GM19043 (cell line): ENCODE results near the gene PAIP1.
"Not testable (repeated sequence)": the region's sequence is repeated elsewhere in the genome, so short reads cannot be mapped to it uniquely, and the experiment has no call there.

Experiments used
- ATAC-seq: cut with Tn5 transposase; IDR thresholded peaks from one replicate; pipeline ENCODE4 v1.9.1; 2021; ENCODE audit warnings: low read depth; ENCODE audit not compliant: unreplicated experiment

PAIP1 gene

GRCh38 chr5:43571237-43571636 is 14.4 kb upstream of the PAIP1 start:
- no peak for ATAC-seq

GRCh38 chr5:43570450-43571158 is 13.7 kb upstream of the PAIP1 start:
- no peak for ATAC-seq

GRCh38 chr5:43569236-43569746 is 12.4 kb upstream of the PAIP1 start:
- ATAC-seq = no peak

- ATAC-seq = no peak
Measured at GRCh38 chr5:43567967-43568366, 11.1 kb upstream of the PAIP1 start.

- ATAC-seq = no peak
Measured at GRCh38 chr5:43565043-43565442, 8.2 kb upstream of the PAIP1 start.

- no peak for ATAC-seq
Measured at GRCh38 chr5:43564289-43564850, 7.5 kb upstream of the PAIP1 start.

GRCh38 chr5:43563321-43563720 is 6.4 kb upstream of the PAIP1 start:
- ATAC-seq = no peak

GRCh38 chr5:43561356-43561755 is 4.5 kb upstream of the PAIP1 start:
- ATAC-seq = no peak

- ATAC-seq = no peak
Measured at GRCh38 chr5:43560128-43560527, 3.3 kb upstream of the PAIP1 start.

- peak; percentile 87 for ATAC-seq
Measured at GRCh38 chr5:43556607-43556856, 345 bp downstream of the PAIP1 start.

GRCh38 chr5:43555895-43556606 is 826 bp downstream of the PAIP1 start:
- peak; percentile 19 for ATAC-seq

GRCh38 chr5:43554497-43554896 is 2.4 kb downstream of the PAIP1 start:
- no peak for ATAC-seq

GRCh38 chr5:43553381-43553780 is 3.5 kb downstream of the PAIP1 start:
- ATAC-seq = no peak

- no peak for ATAC-seq
Measured at GRCh38 chr5:43551731-43552130, 5.1 kb downstream of the PAIP1 start.

- ATAC-seq = not testable (repeated sequence)
Measured at GRCh38 chr5:43549272-43549671, 7.6 kb downstream of the PAIP1 start.

GRCh38 chr5:43548358-43548757 is 8.5 kb downstream of the PAIP1 start:
- ATAC-seq = no peak

- ATAC-seq = no peak
Measured at GRCh38 chr5:43547532-43547931, 9.3 kb downstream of the PAIP1 start.

GRCh38 chr5:43543434-43543833 is 13.4 kb downstream of the PAIP1 start:
- no peak for ATAC-seq

GRCh38 chr5:43540746-43541145 is 16.1 kb downstream of the PAIP1 start:
- ATAC-seq = no peak

- no peak for ATAC-seq
Measured at GRCh38 chr5:43536972-43537371, 19.9 kb downstream of the PAIP1 start.

GRCh38 chr5:43533646-43534045 is 23.2 kb downstream of the PAIP1 start:
- no peak for ATAC-seq

GRCh38 chr5:43530648-43531047 is 26.2 kb downstream of the PAIP1 start:
- ATAC-seq = no peak
